GM06990 (cell line): ENCODE data around the gene PTTG1IP.

Source experiments
- DNase-seq: peaks from one replicate; pipeline ENCODE4 v3.0.0-alpha.2; 2011; ENCODE audit not compliant: insufficient read length; ENCODE audit errors: extremely low read depth
- H3K27me3 ChIP-seq: replicated peaks from 2 replicates; pipeline ENCODE4 v1.6.0; 2011; ENCODE audit warnings: low read length; ENCODE audit not compliant: control insufficient read depth, insufficient read depth
- H3K36me3 ChIP-seq: 2 replicates; pipeline ENCODE4 v1.5.1; 2011; ENCODE audit warnings: low read length; ENCODE audit not compliant: control insufficient read depth, insufficient read depth
- H3K4me3 ChIP-seq: replicated peaks from 2 replicates; pipeline ENCODE4 v1.5.1; 2011; ENCODE audit warnings: low read depth, mild to moderate bottlenecking, control low read depth, low read length
- TF ChIP-seq, protein P1 (sequence below): IDR thresholded peaks from 2 replicates; pipeline ENCODE4 v1.5.1; 2011; ENCODE audit warnings: low read length, control low read depth, mild to moderate bottlenecking, inconsistent platforms; ENCODE audit not compliant: insufficient read depth, poor library complexity, severe bottlenecking

PTTG1IP gene

DNA sequence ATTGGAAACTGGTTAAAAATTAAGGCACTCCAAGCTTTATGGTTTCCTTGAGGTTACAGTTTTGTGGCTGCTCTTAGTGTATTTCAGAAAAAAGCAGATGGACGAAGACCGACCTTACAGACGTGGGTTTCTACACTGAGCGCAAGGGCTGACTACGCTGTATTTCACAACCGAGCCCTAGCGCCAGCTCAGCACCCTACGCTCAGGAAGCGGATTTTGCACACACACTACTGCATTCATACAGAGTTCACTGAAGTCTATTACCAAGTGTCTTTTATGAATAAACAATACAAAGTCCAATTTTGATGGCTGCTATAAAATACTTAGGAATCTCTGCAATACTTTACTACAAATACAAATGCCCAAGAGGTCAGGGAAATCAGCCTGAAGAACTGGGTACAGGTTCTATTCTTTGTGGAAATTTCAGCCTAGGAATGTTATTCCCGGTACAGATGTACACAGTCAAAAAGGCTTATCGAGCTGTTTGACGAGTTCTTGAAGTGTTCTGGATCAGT lies 23.8 kb downstream of the PTTG1IP start:
- Histone ChIP-seq H3K27me3 (no peaks in the 10 kb centered on the region; the same call in 1 of the 2 replicates), H3K4me3 (no peak overlapping the region), H3K36me3 (peaks cover 20% of the 10 kb centered on the region)
- no peak for DNase-seq
- TF ChIP-seq, protein P1, sequence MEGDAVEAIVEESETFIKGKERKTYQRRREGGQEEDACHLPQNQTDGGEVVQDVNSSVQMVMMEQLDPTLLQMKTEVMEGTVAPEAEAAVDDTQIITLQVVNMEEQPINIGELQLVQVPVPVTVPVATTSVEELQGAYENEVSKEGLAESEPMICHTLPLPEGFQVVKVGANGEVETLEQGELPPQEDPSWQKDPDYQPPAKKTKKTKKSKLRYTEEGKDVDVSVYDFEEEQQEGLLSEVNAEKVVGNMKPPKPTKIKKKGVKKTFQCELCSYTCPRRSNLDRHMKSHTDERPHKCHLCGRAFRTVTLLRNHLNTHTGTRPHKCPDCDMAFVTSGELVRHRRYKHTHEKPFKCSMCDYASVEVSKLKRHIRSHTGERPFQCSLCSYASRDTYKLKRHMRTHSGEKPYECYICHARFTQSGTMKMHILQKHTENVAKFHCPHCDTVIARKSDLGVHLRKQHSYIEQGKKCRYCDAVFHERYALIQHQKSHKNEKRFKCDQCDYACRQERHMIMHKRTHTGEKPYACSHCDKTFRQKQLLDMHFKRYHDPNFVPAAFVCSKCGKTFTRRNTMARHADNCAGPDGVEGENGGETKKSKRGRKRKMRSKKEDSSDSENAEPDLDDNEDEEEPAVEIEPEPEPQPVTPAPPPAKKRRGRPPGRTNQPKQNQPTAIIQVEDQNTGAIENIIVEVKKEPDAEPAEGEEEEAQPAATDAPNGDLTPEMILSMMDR: no peak

DNA sequence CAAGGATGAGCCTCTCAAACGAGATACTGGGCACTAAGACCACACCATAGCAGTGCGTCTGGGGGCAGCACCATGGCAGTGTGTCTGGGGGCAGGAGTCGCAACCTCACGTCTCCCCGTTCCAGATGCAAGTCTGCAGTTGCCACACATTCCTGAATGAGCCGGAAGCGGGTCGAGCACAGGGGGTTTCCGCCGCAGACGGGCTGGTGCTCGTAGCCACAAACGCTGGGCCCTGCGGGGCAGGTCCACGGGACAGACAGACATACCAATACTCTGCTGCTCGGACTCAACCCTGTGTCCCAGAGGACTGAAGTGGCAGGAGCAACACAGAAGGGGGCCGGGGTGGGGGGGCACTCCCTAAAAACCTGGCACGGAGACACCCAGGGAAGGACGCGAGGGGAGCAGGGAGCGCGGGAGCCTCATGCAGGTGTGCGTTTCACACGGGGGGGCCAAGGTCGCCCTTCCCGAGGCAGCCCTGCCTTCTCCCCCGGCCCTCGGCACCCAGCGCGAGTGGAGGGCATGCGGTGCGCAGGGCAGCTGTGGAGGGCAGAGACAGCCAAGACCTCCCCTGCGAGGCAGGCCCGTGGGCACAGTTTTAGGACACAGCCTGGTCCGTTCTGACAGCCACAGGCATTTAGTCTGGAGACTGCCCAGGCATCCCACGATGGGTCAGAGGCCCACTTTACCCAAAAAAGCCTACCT lies 24.5 kb downstream of the PTTG1IP start:
- H3K36me3 ChIP-seq: peaks cover 15% of the 10 kb centered on the region
- no peak for DNase-seq
- no peaks in the 10 kb centered on the region; the same call in 1 of the 2 replicates for H3K27me3 ChIP-seq
- TF ChIP-seq, protein P1: no peak
- no peak overlapping the region for H3K4me3 ChIP-seq

DNA sequence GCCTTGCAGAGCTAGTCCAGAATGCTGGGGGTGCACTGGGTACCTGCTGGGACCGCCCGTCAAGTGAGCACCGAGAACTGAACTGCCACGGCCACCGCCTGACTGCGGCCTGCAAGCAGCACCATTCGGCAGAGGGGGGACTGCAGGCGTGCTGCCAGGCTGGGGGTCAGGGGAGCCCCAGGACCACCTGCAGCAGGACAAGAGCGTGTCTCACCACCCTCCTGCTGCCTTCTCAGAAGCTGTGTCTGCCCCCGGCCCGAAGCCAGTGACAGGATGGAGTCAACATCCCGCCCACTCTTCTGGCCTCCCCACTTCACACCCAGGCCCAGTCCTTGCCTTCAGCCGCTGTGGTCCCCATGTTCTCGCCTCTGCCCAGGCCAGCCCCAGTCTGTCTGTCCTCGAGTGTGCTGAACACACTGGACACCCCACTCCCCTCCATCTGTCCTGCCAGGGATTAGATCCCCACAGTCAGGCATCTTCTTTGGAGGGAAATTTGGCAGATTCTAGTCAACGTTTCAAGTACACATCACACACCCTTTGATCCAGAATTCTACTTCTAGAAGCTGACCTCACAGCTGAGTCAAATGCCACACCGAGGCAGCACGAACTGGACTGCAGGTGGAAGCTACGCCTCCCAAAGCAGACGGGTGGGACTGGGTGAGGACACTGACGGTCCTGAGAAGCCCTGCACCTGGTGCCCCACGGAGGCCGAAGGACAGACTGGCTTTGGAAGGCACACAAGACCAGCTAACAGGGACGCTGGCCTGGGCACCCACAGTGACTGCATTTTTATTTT lies 26.0 kb downstream of the PTTG1IP start:
- Histone ChIP-seq H3K27me3 (no peaks in the 10 kb centered on the region; the same call in none of the 2 replicates), H3K36me3 (peaks cover 10% of the 10 kb centered on the region), H3K4me3 (no peak overlapping the region)
- TF ChIP-seq, protein P1: no peak
- DNase-seq: no peak

DNA sequence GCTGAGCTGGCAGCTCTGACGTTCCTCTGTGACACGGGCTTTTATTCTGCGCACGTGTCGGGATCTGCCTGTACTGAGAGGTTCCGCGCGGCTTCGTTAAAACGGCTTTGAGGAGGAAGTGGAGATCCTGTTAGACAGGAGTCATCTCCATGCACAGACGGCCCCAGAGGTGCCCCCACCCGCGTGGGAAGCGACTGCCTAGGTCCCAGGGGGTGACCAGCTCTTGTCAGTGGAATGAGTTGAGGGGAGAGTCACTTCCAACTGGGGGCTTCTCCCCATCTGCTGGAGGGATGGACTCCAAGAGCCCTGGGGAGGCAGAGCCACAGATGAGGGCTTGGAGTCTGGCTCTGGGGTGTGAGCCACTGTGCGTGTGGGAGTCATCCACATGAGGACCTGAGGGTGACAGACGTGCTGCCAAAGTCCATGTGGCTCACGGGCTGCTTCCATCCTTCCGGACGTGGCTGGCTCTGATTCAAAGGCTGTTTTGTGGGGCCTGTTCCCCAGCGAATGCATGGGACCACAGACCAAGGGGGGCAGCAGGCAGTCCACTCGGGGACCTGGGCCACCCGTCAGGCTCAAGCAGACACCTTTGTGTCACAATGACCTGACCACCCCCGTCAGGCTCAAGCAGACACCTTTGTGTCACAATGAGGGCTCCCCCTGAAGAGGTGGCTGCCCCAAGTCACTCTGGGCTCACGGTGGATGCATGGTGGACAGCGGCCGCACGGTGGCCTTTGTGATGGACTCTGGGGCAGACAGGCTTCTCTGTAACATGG lies 26.8 kb downstream of the PTTG1IP start:
- DNase-seq: no peak
- TF ChIP-seq, protein P1: no peak
- H3K4me3 ChIP-seq: no peak overlapping the region
- peaks cover 8% of the 10 kb centered on the region for H3K36me3 ChIP-seq
- H3K27me3 ChIP-seq: no peaks in the 10 kb centered on the region; the same call in none of the 2 replicates

DNA sequence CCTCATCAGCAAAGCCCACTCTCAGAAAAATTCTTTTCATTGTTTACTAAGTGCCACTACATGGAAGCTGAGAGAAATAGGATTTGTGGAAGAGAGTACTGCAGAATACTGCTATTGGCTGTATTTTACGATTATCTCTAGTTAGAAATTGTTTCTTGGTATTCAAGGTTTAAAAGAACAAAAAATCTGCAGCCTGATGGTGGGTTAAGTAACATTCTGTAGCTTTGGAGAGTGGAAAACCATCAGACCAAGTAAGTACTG lies 27.3 kb downstream of the PTTG1IP start:
- Histone ChIP-seq H3K27me3 (no peaks in the 10 kb centered on the region; the same call in none of the 2 replicates), H3K4me3 (peak overlapping the region; percentile 40), H3K36me3 (peaks cover 8% of the 10 kb centered on the region)
- no peak for DNase-seq
- TF ChIP-seq, protein P1: no peak
